ENCODE data around the gene INHBB. TPM values are rescaled to one million over a fixed set of nuclear protein-coding genes. Genes with fewer than 3 reads are reported as not detected.

The INHBB gene
- total RNA-seq, 120 experiments from 2014 or later, result 2.6 to 16.3 (median 4.8) TPM

Other genes with a start within 250 kb of the INHBB start
- 10 to 100 TPM; 11.4 to 24.4 (median 15.6) TPM for gene TMEM185B, start 122.7 kb upstream of the INHBB start, total RNA-seq
- 10 to 100 TPM; 29.9 to 98.4 (median 61.4) TPM for gene RALB, start 93.3 kb upstream of the INHBB start, total RNA-seq

Data from dorsolateral prefrontal cortex (tissue), 118 donors.